Esophagus (tissue), 2 donors: ENCODE results near the gene ADAMTS6. TPM values are rescaled to one million over a fixed set of nuclear protein-coding genes. Genes with fewer than 3 reads are reported as not detected.

Experiments
- H3K27ac ChIP-seq, 2 donors: one replicate each; pipeline ENCODE4 v1.5.1; 2013; ENCODE audit warnings: low read depth in 2 of 2, mild to moderate bottlenecking in 2 of 2, inconsistent platforms in 1 of 2, low read length in 1 of 2, moderate library complexity in 1 of 2
- H3K27me3 ChIP-seq, 2 donors: one replicate each; pipeline ENCODE4 v1.6.1; 2013; ENCODE audit warnings: low read length in 2 of 2, control low read depth in 1 of 2, mild to moderate bottlenecking in 1 of 2; ENCODE audit not compliant: insufficient read depth in 2 of 2, control insufficient read depth in 1 of 2
- H3K36me3 ChIP-seq, 2 donors: one replicate each; pipeline ENCODE4 v1.6.1; 2013; ENCODE audit warnings: low read length in 1 of 2; ENCODE audit not compliant: control insufficient read depth in 2 of 2, insufficient read depth in 2 of 2
- H3K4me1 ChIP-seq, 2 donors: one replicate each; pipeline ENCODE4 v1.6.1; 2013; ENCODE audit warnings: low read length in 1 of 2; ENCODE audit not compliant: control insufficient read depth in 2 of 2, insufficient read depth in 2 of 2
- H3K4me3 ChIP-seq, 2 donors: one replicate each; pipeline ENCODE4 v1.5.1; 2013; ENCODE audit warnings: low read length in 2 of 2, mild to moderate bottlenecking in 2 of 2, low read depth in 1 of 2, moderate library complexity in 1 of 2
- H3K9me3 ChIP-seq, 2 donors: one replicate each; pipeline ENCODE4 v1.6.1; 2013; ENCODE audit warnings: mild to moderate bottlenecking in 2 of 2, low read depth in 1 of 2, low read length in 1 of 2, moderate library complexity in 1 of 2; ENCODE audit not compliant: control insufficient read depth in 2 of 2, insufficient read depth in 1 of 2
- WGBS, 2 donors: extraction: QIAGEN DNeasy Blood & Tissue Kit; methylation state at CpG; one replicate each; pipeline ENCODE4 v1.1.7; 2013; 5-methylcytosine and 5-hydroxymethylcytosine counted together
- polyA plus RNA-seq, 2 donors: library from polyadenylated mRNA; stranded (reverse); fragments of 200-250 nt; gene quantifications; one replicate each; pipeline ENCODE4 v1.2.3, GENCODE V29; 2013
- donor health status: healthy with polysubstance abuse.
- donor health status: Bipolar disorder and iron deficiency.

The ADAMTS6 gene
- polyA plus RNA-seq, 2 donors = 0.16 to 0.25 TPM

GRCh38 chr5:65101632-65102100, 380.1 kb downstream of the ADAMTS6 start:
- H3K27ac ChIP-seq = peak overlapping the region in 1 of 2 donors; percentile 41
- H3K4me3 ChIP-seq = no peak overlapping the region
- no peaks in the 10 kb centered on the region for H3K36me3 ChIP-seq
- H3K9me3 ChIP-seq = no peaks in the 10 kb centered on the region
- WGBS, 2 donors = 75 to 76% methylated on average over 8 of the region's 8 CpGs
- H3K4me1 ChIP-seq = peaks cover 0 to 5% of the 10 kb centered on the region in 2 donors
- no peaks in the 10 kb centered on the region for H3K27me3 ChIP-seq

GRCh38 chr5:65100911-65101631, 380.6 kb downstream of the ADAMTS6 start:
- no peak overlapping the region for H3K4me3 ChIP-seq
- H3K4me1 ChIP-seq = peaks cover 0 to 5% of the 10 kb centered on the region in 2 donors
- H3K36me3 ChIP-seq = no peaks in the 10 kb centered on the region
- WGBS, 2 donors = 56 to 62% methylated on average over 9 of the region's 9 CpGs
- H3K9me3 ChIP-seq = no peaks in the 10 kb centered on the region
- H3K27me3 ChIP-seq = no peaks in the 10 kb centered on the region
- H3K27ac ChIP-seq = peak overlapping the region in 1 of 2 donors; percentile 41

Other genes starting within 250 kb of the ADAMTS6 start
- 1 to 10 TPM; 6.6 to 8.6 TPM for gene CENPK, start 81.2 kb upstream of the ADAMTS6 start, polyA plus RNA-seq
- 10 to 100 TPM; 16.9 to 18.8 TPM for gene PPWD1, start 81.4 kb upstream of the ADAMTS6 start, polyA plus RNA-seq
- gene TRIM23, start 142.4 kb upstream of the ADAMTS6 start, polyA plus RNA-seq = 1 to 10 TPM; 1.9 to 2.7 TPM
- gene SHLD3, start 143.1 kb upstream of the ADAMTS6 start, polyA plus RNA-seq = 1 to 10 TPM; 1.4 to 1.9 TPM
- 10 to 100 TPM in 1 of 2 donors, 1 to 10 TPM in 1; 9.0 to 12.7 TPM for gene TRAPPC13, start 143.1 kb upstream of the ADAMTS6 start, polyA plus RNA-seq
- under 1 TPM; 0.73 to 0.89 TPM for gene SGTB, start 240.2 kb upstream of the ADAMTS6 start, polyA plus RNA-seq
- gene NLN, start 240.3 kb upstream of the ADAMTS6 start, polyA plus RNA-seq = 1 to 10 TPM; 2.3 to 6.0 TPM